Gastrocnemius medialis (tissue), 4 donors: ENCODE measurements around the gene FLNB. TPM values are rescaled to one million over a fixed set of nuclear protein-coding genes. Genes with fewer than 3 reads are reported as not detected.

Source experiments
- ATAC-seq, 2 donors: fragments of 150-250 bp; one replicate each; pipeline ENCODE4 v1.9.1; 2016
- DNase-seq, 2 donors: peaks; one replicate each; pipeline ENCODE4 v3.0.0-alpha.2; 2019
- H3K27ac ChIP-seq, 4 donors: fragments of 200-600 bp; sonication (generic); 1 replicate in 1 of 4; 2 replicates in 3 of 4; pipeline ENCODE4 v1.5.1; 2016 to 2018; ENCODE audit warnings: mild to moderate bottlenecking in 2 of 4, moderate library complexity in 1 of 4
- H3K27me3 ChIP-seq, 3 donors: fragments of 200-600 bp; sonication (generic) in 2 of 3; 1 replicate in 1 of 3; 2 replicates in 2 of 3; pipeline versions ENCODE4 v1.5.1 to v1.6.0; 2016 to 2019; ENCODE audit warnings: mild to moderate bottlenecking in 1 of 3, moderate library complexity in 1 of 3
- H3K36me3 ChIP-seq, 2 donors: fragments of 200-600 bp; sonication (generic) in 1 of 2; one replicate each; pipeline ENCODE4 v1.5.1; 2017 to 2018
- H3K4me1 ChIP-seq, 2 donors: fragments of 200-600 bp; sonication (generic) in 1 of 2; one replicate each; pipeline ENCODE4 v1.5.1; 2016 to 2017; ENCODE audit warnings: mild to moderate bottlenecking in 2 of 2
- H3K4me3 ChIP-seq, 4 donors: fragments of 200-600 bp; sonication (generic) in 3 of 4; 1 replicate in 1 of 4; 2 replicates in 3 of 4; pipeline ENCODE4 v1.5.1; 2016 to 2019; ENCODE audit warnings: mild to moderate bottlenecking in 2 of 4
- H3K9me3 ChIP-seq, 3 donors: fragments of 200-600 bp; sonication (generic) in 2 of 3; 1 replicate in 1 of 3; 2 replicates in 2 of 3; pipeline ENCODE4 v1.5.1; 2016 to 2019
- CTCF ChIP-seq, 5 experiments: fragments of 450-650 bp in 3 of 5; fragments of 200-600 bp in 2 of 5; sonication (generic) in 2 of 5; IDR thresholded peaks in 4 of 5; conservative IDR thresholded peaks in 1 of 5; 1 replicate in 4 of 5; 2 replicates in 1 of 5; pipeline ENCODE4 v1.5.1; 2016 to 2019; ENCODE audit warnings: antibody characterized with exemption in 5 of 5, mild to moderate bottlenecking in 3 of 5, moderate library complexity in 3 of 5
- POLR2A ChIP-seq, 2 donors: fragments of 450-650 bp; IDR thresholded peaks; one replicate each; pipeline ENCODE4 v1.6.1; 2017; ENCODE audit warnings: antibody characterized with exemption in 2 of 2, mild to moderate bottlenecking in 2 of 2, moderate library complexity in 2 of 2
- in situ Hi-C, 4 donors: fragments of 200-750 bp; cut with MboI; loops; one replicate each; pipeline versions ENCODE4 v1.15.0 to v1.8.0; 2017; ENCODE audit warnings: low sequenced_read_pairs in 4 of 4
- intact Hi-C: fragments of 100-400 bp; cut with DNase I; formaldehyde crosslinking; loops from one replicate; pipeline ENCODE4 v1.15.1; 2023; ENCODE audit warnings: low total_unique reads
- total RNA-seq, 4 donors: library from RNA; depleted of rRNA; stranded (reverse); fragments of >200 nt; gene quantifications; one replicate each; pipeline versions ENCODE4 v1.1.0 to v1.2.3, GENCODE V29; 2016

The FLNB gene
- total RNA-seq, 4 donors from 2014 or later = 10.9 to 21.5 (median 12.0) TPM

DNA sequence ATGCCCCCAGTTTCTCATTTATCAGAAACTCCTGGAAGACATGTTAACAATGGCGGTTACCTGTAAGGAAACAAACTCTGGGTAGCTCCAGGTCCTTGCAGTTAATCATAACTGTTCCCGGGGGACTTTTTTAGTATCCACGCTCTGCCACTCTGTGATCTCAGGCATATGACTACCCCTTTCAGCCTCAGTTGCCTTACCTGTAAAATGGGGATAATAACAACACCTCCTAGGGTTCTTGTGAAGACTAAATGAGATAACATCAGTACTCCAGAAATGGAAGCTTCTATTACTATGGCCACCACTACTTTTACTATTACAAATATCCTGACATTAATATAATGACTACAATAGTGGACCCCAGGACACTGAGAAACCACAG lies 7.1 kb upstream of the FLNB start:
- no peaks in the 10 kb centered on the region for H3K36me3 ChIP-seq
- no peaks in the 10 kb centered on the region for H3K27me3 ChIP-seq
- no peak overlapping the region for H3K4me3 ChIP-seq
- in situ Hi-C loops = no loop called here
- ATAC-seq (no peak), DNase-seq (no peak)
- TF ChIP-seq POLR2A (IDR thresholded peaks at IDR 0.05) (no peak), CTCF (IDR thresholded peaks at IDR 0.05 in 4 of 5, conservative IDR thresholded peaks at IDR 0.05 in 1 of 5) (no peak)
- no peaks in the 10 kb centered on the region for H3K4me1 ChIP-seq
- intact Hi-C loops = no loop called here
- H3K27ac ChIP-seq = no peak overlapping the region
- no peaks in the 10 kb centered on the region for H3K9me3 ChIP-seq

DNA sequence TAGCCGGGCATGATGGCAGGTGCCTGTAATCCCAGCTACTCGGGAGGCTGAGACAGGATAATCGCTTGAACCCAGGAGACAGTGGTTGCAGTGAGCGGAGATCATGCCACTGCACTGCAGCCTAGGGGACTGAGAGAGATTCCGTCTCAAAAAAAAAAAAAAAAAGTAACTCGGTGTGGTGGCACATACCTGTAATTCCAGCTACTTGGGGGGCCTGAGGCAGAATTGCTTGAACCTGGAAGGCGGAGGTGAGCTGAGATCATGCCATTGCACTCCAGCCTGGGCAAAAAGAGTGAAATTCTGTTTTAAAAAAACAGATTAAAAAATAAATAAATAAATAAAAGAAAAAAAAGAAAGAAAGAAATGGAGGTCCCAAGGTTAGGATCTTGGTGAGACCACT lies 6.2 kb upstream of the FLNB start:
- H3K36me3 ChIP-seq = no peaks in the 10 kb centered on the region
- no peaks in the 10 kb centered on the region for H3K27me3 ChIP-seq
- no peaks in the 10 kb centered on the region for H3K9me3 ChIP-seq
- no peak overlapping the region for H3K4me3 ChIP-seq
- no peaks in the 10 kb centered on the region for H3K4me1 ChIP-seq
- TF ChIP-seq CTCF (IDR thresholded peaks at IDR 0.05 in 4 of 5, conservative IDR thresholded peaks at IDR 0.05 in 1 of 5) (no peak), POLR2A (IDR thresholded peaks at IDR 0.05) (no peak)
- DNase-seq (no peak), ATAC-seq (no peak)
- no peak overlapping the region for H3K27ac ChIP-seq
- intact Hi-C loops (no loop called here), in situ Hi-C loops (no loop called here)

- no peak overlapping the region for H3K27ac ChIP-seq
- no peak for DNase-seq
- intact Hi-C loops (no loop called here), in situ Hi-C loops (no loop called here)
- H3K9me3 ChIP-seq = no peaks in the 10 kb centered on the region
- H3K4me1 ChIP-seq = no peaks in the 10 kb centered on the region
- no peak overlapping the region for H3K4me3 ChIP-seq
- ATAC-seq = no peak
- no peak for TF ChIP-seq CTCF (IDR thresholded peaks at IDR 0.05 in 4 of 5, conservative IDR thresholded peaks at IDR 0.05 in 1 of 5)
- no peak for TF ChIP-seq POLR2A (IDR thresholded peaks at IDR 0.05)
- H3K27me3 ChIP-seq = no peaks in the 10 kb centered on the region
- H3K36me3 ChIP-seq = no peaks in the 10 kb centered on the region
Measured at GRCh38 chr3:58003093-58003492, 5.1 kb upstream of the FLNB start.

DNA sequence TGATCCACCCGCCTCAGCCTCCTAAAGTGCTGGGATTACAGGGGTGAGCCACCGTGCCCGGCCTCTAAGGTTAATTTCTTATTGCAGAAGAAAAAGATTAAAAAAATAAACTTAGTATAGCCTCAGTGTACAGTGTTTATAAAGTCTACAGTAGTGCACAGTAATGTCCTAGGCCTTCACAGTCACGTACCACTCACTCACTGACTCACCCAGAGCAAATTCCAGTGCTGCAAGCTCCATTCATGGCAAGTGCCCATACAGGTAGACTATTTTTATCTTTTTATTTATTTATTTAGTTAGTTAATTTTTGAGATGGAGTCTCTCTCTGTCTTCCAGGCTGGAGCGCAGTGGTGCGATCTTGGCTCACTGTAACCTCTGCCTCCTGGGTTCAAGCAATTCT lies 3.2 kb upstream of the FLNB start:
- in situ Hi-C loops = no loop called here
- ATAC-seq (no peak), DNase-seq (no peak)
- Histone ChIP-seq H3K4me1 (peaks cover 11 to 15% of the 10 kb centered on the region in 2 donors), H3K27me3 (peaks cover 12 to 16% (median 15%) of the 10 kb centered on the region in 3 donors), H3K4me3 (no peak overlapping the region), H3K36me3 (no peaks in the 10 kb centered on the region), H3K9me3 (no peaks in the 10 kb centered on the region), H3K27ac (no peak overlapping the region)
- TF ChIP-seq CTCF (IDR thresholded peaks at IDR 0.05 in 4 of 5, conservative IDR thresholded peaks at IDR 0.05 in 1 of 5) (no peak), POLR2A (IDR thresholded peaks at IDR 0.05) (no peak)
- intact Hi-C loops = no loop called here

DNA sequence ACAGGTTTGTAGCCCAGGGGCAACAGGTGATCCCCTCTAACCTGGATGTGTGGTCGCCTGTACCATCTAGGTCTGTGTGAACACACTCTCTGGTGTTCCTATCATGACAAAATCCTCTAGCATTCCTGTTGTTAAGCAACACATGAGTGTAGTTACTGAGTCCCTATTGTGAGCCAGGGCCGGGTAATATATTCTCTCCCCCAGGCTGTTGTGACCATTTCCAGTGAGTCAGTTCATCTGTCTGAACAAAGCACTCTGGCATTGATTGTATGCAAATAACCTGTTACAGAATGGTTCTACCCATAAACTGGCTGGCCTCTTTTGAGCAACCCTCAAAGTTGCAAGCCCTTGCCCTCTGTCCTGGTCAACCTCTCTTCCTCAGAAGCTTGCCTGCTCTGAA lies 2.6 kb upstream of the FLNB start:
- in situ Hi-C loops (no loop called here), intact Hi-C loops (no loop called here)
- Histone ChIP-seq H3K4me3 (no peak overlapping the region), H3K27ac (no peak overlapping the region), H3K9me3 (no peaks in the 10 kb centered on the region), H3K27me3 (peaks cover 12 to 19% (median 15%) of the 10 kb centered on the region in 3 donors), H3K4me1 (peaks cover 11 to 15% of the 10 kb centered on the region in 2 donors), H3K36me3 (no peaks in the 10 kb centered on the region)
- TF ChIP-seq CTCF (IDR thresholded peaks at IDR 0.05 in 4 of 5, conservative IDR thresholded peaks at IDR 0.05 in 1 of 5) (no peak), POLR2A (IDR thresholded peaks at IDR 0.05) (no peak)
- no peak for ATAC-seq
- DNase-seq = no peak
